ENCODE results near the gene USO1. TPM values are rescaled to one million over a fixed set of nuclear protein-coding genes. Genes with fewer than 3 reads are reported as not detected.

USO1 gene
- polyA plus RNA-seq, 1 donor (not counting 4 experiments of a cell fraction or from before 2014, with no cell fraction given): 75.4 TPM

DNA sequence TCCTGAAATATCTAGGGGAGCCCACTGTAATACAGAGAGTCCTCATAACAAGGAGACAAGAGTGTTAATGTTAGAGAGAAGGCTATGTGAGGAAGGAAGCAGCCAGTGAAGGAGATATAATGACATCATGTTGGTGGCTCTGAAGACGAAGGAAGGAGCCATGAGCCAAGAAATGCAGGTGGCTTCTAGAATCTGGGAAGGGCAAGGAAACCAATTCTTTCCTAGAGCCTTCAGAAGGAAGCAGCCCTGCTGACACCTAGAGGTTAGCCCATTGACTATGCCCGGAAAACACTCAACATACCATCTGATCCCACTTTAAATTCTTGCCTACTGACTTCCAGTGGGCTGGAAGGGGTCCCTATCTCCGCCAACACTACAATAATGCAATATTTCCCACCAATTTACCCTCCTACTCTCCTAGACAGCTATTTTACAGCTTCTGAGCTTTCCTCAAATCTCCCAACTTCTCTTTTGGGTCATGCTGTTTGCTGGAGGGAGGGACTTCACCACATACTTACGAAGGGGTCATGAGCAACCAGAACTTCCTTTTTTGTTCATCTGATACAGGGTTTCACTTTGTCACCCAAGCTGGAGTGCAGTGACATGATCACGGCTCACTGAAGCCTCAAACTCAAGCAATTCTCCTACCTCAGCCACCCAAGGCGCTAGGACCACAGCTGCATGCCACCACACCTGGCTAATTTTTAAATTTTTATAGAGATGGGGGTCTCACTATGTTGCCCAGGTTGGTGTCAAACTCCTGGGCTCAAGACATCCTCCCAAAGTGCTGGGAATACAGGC, 26.0 kb upstream of the USO1 start:
- Histone ChIP-seq H3K36me3 (ENCODE audit: control insufficient read depth in 2 of 2, extremely low read depth in 1 of 2, insufficient read depth in 2 of 2, low read length in 2 of 2) (no peaks in the 10 kb centered on the region), H3K4me1 (ENCODE audit: control insufficient read depth, extremely low read depth, insufficient read depth, low read length) (no peaks in the 10 kb centered on the region), H3K79me2 (ENCODE audit: control insufficient read depth, insufficient read depth, low read length) (no peaks in the 10 kb centered on the region), H3K4me3 (ENCODE audit: control insufficient read depth in 2 of 3, extremely low read depth in 1 of 3, insufficient read depth in 2 of 3, low read depth in 1 of 3, low read length in 3 of 3) (no peak overlapping the region), H2AFZ (ENCODE audit: control insufficient read depth, low read length) (no peak overlapping the region), H3K27ac (ENCODE audit: control insufficient read depth, insufficient read depth, low read length) (no peak overlapping the region), H3K27me3 (ENCODE audit: control insufficient read depth, extremely low read depth, insufficient read depth, low read length) (no peaks in the 10 kb centered on the region), H3K9me3 (ENCODE audit: control insufficient read depth, low read depth, low read length) (no peaks in the 10 kb centered on the region), H3K9ac (ENCODE audit: control insufficient read depth, extremely low read depth, insufficient read depth, low read length) (no peak overlapping the region), H4K20me1 (ENCODE audit: control insufficient read depth, extremely low read depth, insufficient read depth, low read length) (no peaks in the 10 kb centered on the region), H3K4me2 (ENCODE audit: control insufficient read depth, extremely low read depth, insufficient read depth, low read depth, low read length) (no peak overlapping the region), H3K9me1 (ENCODE audit: control insufficient read depth, extremely low read depth, insufficient read depth, low read length) (no peaks in the 10 kb centered on the region)
- dilution Hi-C loops (cut with MboI; ENCODE audit: extremely low pct_ligation_motif_present, low sequenced_read_pairs): no loop called here
- FAIRE-seq (no peak), DNase-seq (ENCODE audit: low read depth, low spot score) (no peak)
- no peak for TF ChIP-seq EZH2 (IDR thresholded peaks at IDR 0.05; ENCODE audit: low read length)
- TF ChIP-seq, protein P1, sequence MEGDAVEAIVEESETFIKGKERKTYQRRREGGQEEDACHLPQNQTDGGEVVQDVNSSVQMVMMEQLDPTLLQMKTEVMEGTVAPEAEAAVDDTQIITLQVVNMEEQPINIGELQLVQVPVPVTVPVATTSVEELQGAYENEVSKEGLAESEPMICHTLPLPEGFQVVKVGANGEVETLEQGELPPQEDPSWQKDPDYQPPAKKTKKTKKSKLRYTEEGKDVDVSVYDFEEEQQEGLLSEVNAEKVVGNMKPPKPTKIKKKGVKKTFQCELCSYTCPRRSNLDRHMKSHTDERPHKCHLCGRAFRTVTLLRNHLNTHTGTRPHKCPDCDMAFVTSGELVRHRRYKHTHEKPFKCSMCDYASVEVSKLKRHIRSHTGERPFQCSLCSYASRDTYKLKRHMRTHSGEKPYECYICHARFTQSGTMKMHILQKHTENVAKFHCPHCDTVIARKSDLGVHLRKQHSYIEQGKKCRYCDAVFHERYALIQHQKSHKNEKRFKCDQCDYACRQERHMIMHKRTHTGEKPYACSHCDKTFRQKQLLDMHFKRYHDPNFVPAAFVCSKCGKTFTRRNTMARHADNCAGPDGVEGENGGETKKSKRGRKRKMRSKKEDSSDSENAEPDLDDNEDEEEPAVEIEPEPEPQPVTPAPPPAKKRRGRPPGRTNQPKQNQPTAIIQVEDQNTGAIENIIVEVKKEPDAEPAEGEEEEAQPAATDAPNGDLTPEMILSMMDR (optimal IDR thresholded peaks at IDR 0.05 in 1 of 3, IDR thresholded peaks at IDR 0.05 in 1 of 3, conservative IDR thresholded peaks at IDR 0.05 in 1 of 3; ENCODE audit: extremely low read depth in 1 of 3, insufficient read depth in 2 of 3, low read length in 3 of 3): no peak

DNA sequence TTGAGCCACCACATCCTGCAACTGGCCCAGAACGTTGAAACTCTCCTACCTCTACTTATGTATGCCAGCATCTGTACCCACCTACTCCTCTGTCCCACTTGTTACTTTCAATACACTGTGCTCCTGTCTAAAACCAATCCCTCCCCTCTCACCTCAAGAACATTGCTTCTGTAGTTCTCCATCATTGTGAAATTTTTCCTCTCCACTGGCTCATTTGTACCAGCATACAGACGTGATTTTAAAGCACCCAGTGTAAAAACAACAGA, 25.5 kb upstream of the USO1 start:
- no peaks in the 10 kb centered on the region for H3K27me3 ChIP-seq (ENCODE audit: control insufficient read depth, extremely low read depth, insufficient read depth, low read length)
- H3K9me1 ChIP-seq (ENCODE audit: control insufficient read depth, extremely low read depth, insufficient read depth, low read length): no peaks in the 10 kb centered on the region
- no peaks in the 10 kb centered on the region for H3K9me3 ChIP-seq (ENCODE audit: control insufficient read depth, low read depth, low read length)
- DNase-seq (ENCODE audit: low read depth, low spot score) (no peak), FAIRE-seq (no peak)
- H3K4me1 ChIP-seq (ENCODE audit: control insufficient read depth, extremely low read depth, insufficient read depth, low read length): no peaks in the 10 kb centered on the region
- no peak overlapping the region for H3K9ac ChIP-seq (ENCODE audit: control insufficient read depth, extremely low read depth, insufficient read depth, low read length)
- H3K27ac ChIP-seq (ENCODE audit: control insufficient read depth, insufficient read depth, low read length): no peak overlapping the region
- H2AFZ ChIP-seq (ENCODE audit: control insufficient read depth, low read length): no peak overlapping the region
- dilution Hi-C loops (cut with MboI; ENCODE audit: extremely low pct_ligation_motif_present, low sequenced_read_pairs): no loop called here
- TF ChIP-seq, protein P1 (optimal IDR thresholded peaks at IDR 0.05 in 1 of 3, IDR thresholded peaks at IDR 0.05 in 1 of 3, conservative IDR thresholded peaks at IDR 0.05 in 1 of 3; ENCODE audit: extremely low read depth in 1 of 3, insufficient read depth in 2 of 3, low read length in 3 of 3): no peak
- TF ChIP-seq EZH2 (IDR thresholded peaks at IDR 0.05; ENCODE audit: low read length): no peak
- H3K79me2 ChIP-seq (ENCODE audit: control insufficient read depth, insufficient read depth, low read length): no peaks in the 10 kb centered on the region
- H3K4me3 ChIP-seq (ENCODE audit: control insufficient read depth in 2 of 3, extremely low read depth in 1 of 3, insufficient read depth in 2 of 3, low read depth in 1 of 3, low read length in 3 of 3): no peak overlapping the region
- no peak overlapping the region for H3K4me2 ChIP-seq (ENCODE audit: control insufficient read depth, extremely low read depth, insufficient read depth, low read depth, low read length)
- H3K36me3 ChIP-seq (ENCODE audit: control insufficient read depth in 2 of 2, extremely low read depth in 1 of 2, insufficient read depth in 2 of 2, low read length in 2 of 2): no peaks in the 10 kb centered on the region
- no peaks in the 10 kb centered on the region for H4K20me1 ChIP-seq (ENCODE audit: control insufficient read depth, extremely low read depth, insufficient read depth, low read length)
